ENCODE results near the gene SBF1.

SBF1 gene

DNA sequence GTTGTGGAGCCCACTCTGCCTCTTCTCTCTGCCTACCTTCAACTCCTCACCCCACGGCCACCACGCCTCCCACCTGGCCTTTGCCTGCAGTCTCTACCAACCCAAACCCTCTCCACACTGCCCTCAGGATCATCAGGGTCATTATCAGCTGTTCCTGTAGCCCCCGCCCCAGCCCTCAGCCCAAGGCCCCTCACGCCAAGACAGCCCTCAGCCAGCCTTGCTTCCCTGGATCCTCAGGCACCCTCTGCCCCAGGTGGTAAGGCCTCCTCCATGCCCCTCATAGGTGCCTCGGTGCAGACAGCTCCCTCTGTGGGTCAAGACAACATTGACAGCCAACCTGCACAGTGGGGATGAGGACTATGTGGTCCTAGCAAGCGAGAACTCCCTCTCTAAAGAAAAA lies 1.7 kb downstream of the SBF1 start:
- TF ChIP-seq CTCF (conservative IDR thresholded peaks at IDR 0.05) (no peak; the same call in 1 of the 2 replicates), ZFX (IDR thresholded peaks at IDR 0.05) (no peak)
- H3K27ac ChIP-seq: no peak overlapping the region

DNA sequence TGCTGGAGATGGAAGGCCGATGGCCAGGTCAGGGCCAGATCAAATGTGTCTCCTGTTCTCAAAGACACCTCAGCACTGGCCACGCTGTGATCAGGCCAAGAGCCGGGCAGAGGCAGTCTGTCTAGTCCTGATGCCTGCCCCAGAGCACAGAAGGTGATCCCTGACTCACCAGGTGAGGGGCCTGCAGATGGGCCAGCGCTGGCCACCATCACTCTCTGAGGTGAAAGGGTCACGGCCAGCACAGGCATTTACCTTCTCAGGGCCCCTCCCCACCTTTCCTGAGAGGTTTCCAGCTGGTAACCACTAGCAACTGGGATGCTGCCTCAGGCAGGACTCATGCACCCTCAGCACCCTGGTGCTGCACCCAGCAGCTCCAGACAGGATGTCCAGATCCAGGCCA lies 2.9 kb downstream of the SBF1 start:
- TF ChIP-seq ZFX (IDR thresholded peaks at IDR 0.05) (no peak), CTCF (conservative IDR thresholded peaks at IDR 0.05) (no peak)
- H3K27ac ChIP-seq: no peak overlapping the region

DNA sequence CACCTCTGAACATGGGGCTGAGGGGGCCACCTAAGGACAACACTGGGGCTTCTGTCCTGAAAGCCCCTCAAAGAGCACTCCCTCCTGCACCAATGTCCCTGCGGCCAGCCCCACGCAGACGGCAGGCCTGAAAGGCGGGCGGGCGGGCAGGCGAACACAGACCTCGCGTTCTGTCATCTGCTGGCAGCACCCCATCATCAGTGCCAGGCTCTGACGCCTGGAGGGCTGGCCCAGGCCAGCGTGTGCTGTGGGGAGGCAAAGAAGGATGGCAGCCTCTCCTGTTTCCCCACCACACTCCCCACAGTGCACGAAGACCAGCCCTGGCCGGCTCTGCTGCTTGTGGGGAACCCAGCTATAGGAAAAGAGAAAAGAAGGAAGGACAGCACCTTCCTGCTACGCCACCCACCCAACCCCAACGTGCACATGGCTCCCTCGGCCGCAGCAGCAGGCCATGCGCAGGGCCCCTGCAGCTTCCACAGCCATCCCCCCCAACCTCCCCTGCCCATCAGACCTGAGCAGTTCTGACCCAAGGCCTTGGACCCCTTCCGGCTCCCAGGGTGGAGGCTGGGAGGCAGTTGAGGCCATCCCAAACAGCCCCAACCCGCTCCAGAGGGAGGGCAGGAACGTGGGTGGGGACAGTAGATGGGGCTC lies 3.5 kb downstream of the SBF1 start:
- TF ChIP-seq ZFX (IDR thresholded peaks at IDR 0.05) (no peak), CTCF (conservative IDR thresholded peaks at IDR 0.05) (no peak)
- H3K27ac ChIP-seq: no peak overlapping the region

GRCh38 chr22:50470491-50470890 lies 4.3 kb downstream of the SBF1 start:
- no peak overlapping the region for H3K27ac ChIP-seq
- no peak for TF ChIP-seq ZFX (IDR thresholded peaks at IDR 0.05)

- no peak overlapping the region for H3K27ac ChIP-seq
- no peak for TF ChIP-seq ZFX (IDR thresholded peaks at IDR 0.05)
- TF ChIP-seq CTCF (conservative IDR thresholded peaks at IDR 0.05): no peak
These were observed 5.2 kb downstream of the SBF1 start for GRCh38 chr22:50469377-50470305.

DNA sequence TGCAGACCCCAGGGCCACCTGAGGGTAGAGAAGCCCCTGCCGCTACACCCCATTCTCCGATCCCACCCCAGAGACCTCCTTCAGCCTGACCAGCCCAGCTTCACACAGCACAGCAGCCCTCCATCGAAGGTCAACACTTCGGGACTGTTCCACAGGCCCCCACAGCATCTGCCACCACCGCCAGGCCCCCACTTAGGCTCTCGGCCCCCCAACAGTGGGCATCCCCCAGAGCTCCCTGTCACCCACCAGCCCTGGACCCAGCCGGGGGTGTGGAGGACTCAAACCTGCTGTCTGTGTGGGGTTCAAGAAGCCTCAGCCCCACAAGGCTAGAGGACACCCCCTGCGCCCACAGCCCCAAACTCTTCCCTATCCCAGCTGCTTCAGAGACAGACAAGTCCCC lies 6.2 kb downstream of the SBF1 start:
- no peak overlapping the region for H3K27ac ChIP-seq
- TF ChIP-seq ZFX (IDR thresholded peaks at IDR 0.05): no peak
- no peak for TF ChIP-seq CTCF (conservative IDR thresholded peaks at IDR 0.05)

GRCh38 chr22:50467773-50468440 lies 6.9 kb downstream of the SBF1 start:
- H3K27ac ChIP-seq: no peak overlapping the region
- TF ChIP-seq ZFX (IDR thresholded peaks at IDR 0.05) (no peak), CTCF (conservative IDR thresholded peaks at IDR 0.05) (no peak)

Data from C4-2B (cell line).